K562 (cell line): ENCODE measurements around the gene NR1I3. TPM values are rescaled to one million over a fixed set of nuclear protein-coding genes. Genes with fewer than 3 reads are reported as not detected.
A peak's percentile ranks its signal among the peaks of the same experiment; 100 is the strongest.

Experiments
- BRD4 ChIP-seq: fragments of 200-600 bp; sonication (generic); IDR thresholded peaks from 2 replicates; pipeline ENCODE4 v1.6.1; 2017; ENCODE audit warnings: inconsistent platforms
- DEAF1 ChIP-seq: fragments of 450-650 bp; formaldehyde crosslinking; IDR thresholded peaks from 2 replicates; pipeline ENCODE4 v1.4.0; 2020; ENCODE audit warnings: mild to moderate bottlenecking, moderate library complexity
- MGA ChIP-seq: fragments of 450-650 bp; IDR thresholded peaks from 2 replicates; pipeline ENCODE4 v1.6.1; 2016; ENCODE audit warnings: mild to moderate bottlenecking, moderate library complexity
- POLR2H ChIP-seq: IDR thresholded peaks from 2 replicates; pipeline ENCODE4 v1.6.1; 2016; ENCODE audit warnings: missing genetic modification characterization, low read depth, mild to moderate bottlenecking, control low read depth, missing compliant biosample characterization, moderate library complexity
- PURB ChIP-seq: sonication (generic); formaldehyde crosslinking; IDR thresholded peaks from 2 replicates; pipeline ENCODE4 v1.9.0; 2021; ENCODE audit warnings: low read depth, mild to moderate bottlenecking, missing genetic modification reagents
- polyA plus RNA-seq, 8 experiments: library from polyadenylated mRNA; depleted of rRNA in 4 of 8; stranded (reverse) in 5 of 8; unstranded in 3 of 8; fragments of >200 nt; fragmentation: Nextera tagmentation in 2 of 8; fragmentation: Illumina TruSeq in 1 of 8; extraction: Ambion mirVana in 2 of 8; extraction: Trizol in 1 of 8; gene quantifications; 2 replicates each; pipeline versions ENCODE4 v1.2.1 to v1.2.3, GENCODE V29; 2011 to 2014; ENCODE audit warnings: inconsistent platforms in 1 of 8, missing spikeins in 1 of 8
- total RNA-seq, 7 experiments: library from RNA; depleted of rRNA in 6 of 7; stranded (reverse); fragments of >200 nt in 6 of 7; fragmentation: Illumina TruSeq in 2 of 7; extraction: Trizol in 2 of 7; gene quantifications; 2 replicates each; pipeline versions ENCODE4 v1.2.1 to v1.2.3, GENCODE V29; 2011 to 2021; ENCODE audit warnings: low replicate concordance in 1 of 7

The NR1I3 gene
- total and polyA plus RNA-seq, 9 of the 15 experiments (the other 6 are each of a cell fraction or from before 2014, with no cell fraction given): 0.11 TPM; not detected in 8

GRCh38 chr1:161200992-161201835 is 36.8 kb downstream of the NR1I3 start (continued):
- TF ChIP-seq MGA: no peak
- no peak for TF ChIP-seq POLR2H (tag)
- TF ChIP-seq PURB: no peak
- TF ChIP-seq BRD4: 0 out of 2 replicates have a peak, but pooled peaks have one; percentile 20
- TF ChIP-seq DEAF1 (CRISPR knock-in tag): no peak
